Neural cell (in vitro differentiated cells): ENCODE results near the gene ZNF335.

Source experiments
- CTCF ChIP-seq: fragments of 450-650 bp; IDR thresholded peaks from 2 replicates; pipeline ENCODE4 v1.5.1; 2014; ENCODE audit warnings: antibody characterized with exemption, mild to moderate bottlenecking, moderate library complexity; ENCODE audit not compliant: poor library complexity, severe bottlenecking
- EP300 ChIP-seq: fragments of 450-650 bp; conservative IDR thresholded peaks from 2 replicates; pipeline ENCODE4 v1.6.1; 2014; ENCODE audit warnings: antibody characterized with exemption, mild to moderate bottlenecking, moderate library complexity; ENCODE audit not compliant: poor library complexity, severe bottlenecking
- EZH2 ChIP-seq: fragments of 200-600, 300-800 bp; shearing (Covaris generic), sonication (generic); IDR thresholded peaks from 2 replicates; pipeline ENCODE4 v1.6.1; 2014; ENCODE audit warnings: antibody characterized with exemption, low read length, borderline replicate concordance, mild to moderate bottlenecking; ENCODE audit not compliant: insufficient read depth, poor library complexity, severe bottlenecking
- MXI1 ChIP-seq: fragments of 450-650 bp; conservative IDR thresholded peaks from 2 replicates; pipeline ENCODE4 v1.6.1; 2014; ENCODE audit warnings: antibody characterized with exemption, mild to moderate bottlenecking; ENCODE audit not compliant: poor library complexity, severe bottlenecking
- POLR2AphosphoS5 ChIP-seq: IDR thresholded peaks from 2 replicates; pipeline ENCODE4 v1.6.1; 2012
- RAD21 ChIP-seq: fragments of 450-650 bp; conservative IDR thresholded peaks from 2 replicates; pipeline ENCODE4 v1.6.1; 2014; ENCODE audit warnings: antibody characterized with exemption, mild to moderate bottlenecking, moderate library complexity
- TAF1 ChIP-seq: IDR thresholded peaks from 2 replicates; pipeline ENCODE4 v1.6.1; 2012; ENCODE audit warnings: low read depth
- TF ChIP-seq, protein P1 (sequence below): IDR thresholded peaks from 2 replicates; pipeline ENCODE4 v1.6.1; 2012; ENCODE audit warnings: borderline replicate concordance

- TF ChIP-seq CTCF = peak; percentile 66
- no peak for TF ChIP-seq TAF1
- no peak for TF ChIP-seq POLR2AphosphoS5
- TF ChIP-seq MXI1 = no peak
- peak; percentile 64 for TF ChIP-seq RAD21
- no peak for TF ChIP-seq EP300
- TF ChIP-seq, protein P1, sequence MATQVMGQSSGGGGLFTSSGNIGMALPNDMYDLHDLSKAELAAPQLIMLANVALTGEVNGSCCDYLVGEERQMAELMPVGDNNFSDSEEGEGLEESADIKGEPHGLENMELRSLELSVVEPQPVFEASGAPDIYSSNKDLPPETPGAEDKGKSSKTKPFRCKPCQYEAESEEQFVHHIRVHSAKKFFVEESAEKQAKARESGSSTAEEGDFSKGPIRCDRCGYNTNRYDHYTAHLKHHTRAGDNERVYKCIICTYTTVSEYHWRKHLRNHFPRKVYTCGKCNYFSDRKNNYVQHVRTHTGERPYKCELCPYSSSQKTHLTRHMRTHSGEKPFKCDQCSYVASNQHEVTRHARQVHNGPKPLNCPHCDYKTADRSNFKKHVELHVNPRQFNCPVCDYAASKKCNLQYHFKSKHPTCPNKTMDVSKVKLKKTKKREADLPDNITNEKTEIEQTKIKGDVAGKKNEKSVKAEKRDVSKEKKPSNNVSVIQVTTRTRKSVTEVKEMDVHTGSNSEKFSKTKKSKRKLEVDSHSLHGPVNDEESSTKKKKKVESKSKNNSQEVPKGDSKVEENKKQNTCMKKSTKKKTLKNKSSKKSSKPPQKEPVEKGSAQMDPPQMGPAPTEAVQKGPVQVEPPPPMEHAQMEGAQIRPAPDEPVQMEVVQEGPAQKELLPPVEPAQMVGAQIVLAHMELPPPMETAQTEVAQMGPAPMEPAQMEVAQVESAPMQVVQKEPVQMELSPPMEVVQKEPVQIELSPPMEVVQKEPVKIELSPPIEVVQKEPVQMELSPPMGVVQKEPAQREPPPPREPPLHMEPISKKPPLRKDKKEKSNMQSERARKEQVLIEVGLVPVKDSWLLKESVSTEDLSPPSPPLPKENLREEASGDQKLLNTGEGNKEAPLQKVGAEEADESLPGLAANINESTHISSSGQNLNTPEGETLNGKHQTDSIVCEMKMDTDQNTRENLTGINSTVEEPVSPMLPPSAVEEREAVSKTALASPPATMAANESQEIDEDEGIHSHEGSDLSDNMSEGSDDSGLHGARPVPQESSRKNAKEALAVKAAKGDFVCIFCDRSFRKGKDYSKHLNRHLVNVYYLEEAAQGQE = no peak
- no peak for TF ChIP-seq EZH2
Observed at GRCh38 chr20:45963059-45964005, 8.7 kb downstream of the ZNF335 start.
